ENCODE data around the gene SETD4.

GRCh38 chr21:35987475-35987874 is 72.9 kb downstream of the SETD4 start:
- no peak for TF ChIP-seq CTCF (CRISPR knock-in tag; IDR thresholded peaks at IDR 0.05)
- no peak for TF ChIP-seq ZNF652 (CRISPR knock-in tag; IDR thresholded peaks at IDR 0.05; ENCODE audit: borderline replicate concordance, low read depth)
- no peak for TF ChIP-seq CHD4 (IDR thresholded peaks at IDR 0.05; ENCODE audit: borderline replicate concordance, low read length)
- TF ChIP-seq STAG1 (CRISPR knock-in tag; IDR thresholded peaks at IDR 0.05): no peak
- TF ChIP-seq BCL6 (CRISPR knock-in tag; IDR thresholded peaks at IDR 0.05): no peak
- TF ChIP-seq EZH2 (conservative IDR thresholded peaks at IDR 0.05; ENCODE audit: low read depth, low read length): no peak
- no peak for TF ChIP-seq KLF6 (CRISPR knock-in tag; IDR thresholded peaks at IDR 0.05)

All from HepG2 (cell line).